NCI-H128 (cell line): ENCODE data around the gene WDFY1.

Experiments
- DNase-seq: peaks from one replicate; lab custom pipeline; 2025; ENCODE audit not compliant: unreplicated experiment; lab: John Stamatoyannopoulos, UW

WDFY1 gene

DNA sequence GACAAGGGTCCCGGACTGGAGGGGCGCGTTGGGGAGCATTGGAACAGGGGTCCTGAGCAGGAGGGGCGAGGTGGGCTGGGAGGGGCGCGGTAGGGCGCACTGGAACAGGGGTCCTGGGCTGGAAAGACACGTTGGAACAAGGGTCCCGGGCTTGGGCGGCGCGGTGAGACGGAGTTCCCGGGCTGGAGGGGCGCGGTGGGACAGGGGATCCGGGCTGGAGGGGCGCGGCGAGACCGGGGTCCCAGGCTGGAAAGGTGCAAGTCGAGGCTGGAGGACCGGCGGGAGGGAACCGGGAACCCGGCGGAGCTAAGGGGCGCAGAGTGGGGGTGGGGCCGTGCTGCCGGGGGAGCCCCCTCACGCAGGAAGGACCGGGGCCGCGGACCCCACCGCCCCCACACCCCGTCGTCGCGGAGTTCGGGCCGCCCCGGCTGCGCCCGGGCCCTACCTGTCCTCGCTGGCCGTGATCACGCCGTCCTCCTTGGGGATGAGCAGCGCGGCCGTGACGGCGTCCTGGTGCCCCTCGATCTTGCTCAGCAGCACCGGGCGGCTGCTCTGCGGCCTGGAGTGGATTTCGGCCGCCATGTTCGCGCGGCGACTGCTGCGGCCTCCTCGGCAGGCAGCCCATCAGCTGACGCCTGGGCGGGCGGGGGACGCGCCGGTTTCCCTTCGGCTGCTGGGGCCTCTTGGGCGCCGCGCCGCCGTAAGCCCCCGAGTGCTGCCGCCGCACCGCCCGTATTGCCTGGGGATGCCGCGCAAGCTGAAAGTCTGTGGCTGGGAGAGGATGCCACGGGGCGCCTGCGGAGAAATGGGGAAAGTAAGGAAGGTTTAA is at the start of gene WDFY1:
WDFY1 (minus strand) TSS at position 633 of the 829 bp plus-strand sequence; CDS start at position 582, 51 bp downstream.
- peak; percentile 38 for DNase-seq

DNA sequence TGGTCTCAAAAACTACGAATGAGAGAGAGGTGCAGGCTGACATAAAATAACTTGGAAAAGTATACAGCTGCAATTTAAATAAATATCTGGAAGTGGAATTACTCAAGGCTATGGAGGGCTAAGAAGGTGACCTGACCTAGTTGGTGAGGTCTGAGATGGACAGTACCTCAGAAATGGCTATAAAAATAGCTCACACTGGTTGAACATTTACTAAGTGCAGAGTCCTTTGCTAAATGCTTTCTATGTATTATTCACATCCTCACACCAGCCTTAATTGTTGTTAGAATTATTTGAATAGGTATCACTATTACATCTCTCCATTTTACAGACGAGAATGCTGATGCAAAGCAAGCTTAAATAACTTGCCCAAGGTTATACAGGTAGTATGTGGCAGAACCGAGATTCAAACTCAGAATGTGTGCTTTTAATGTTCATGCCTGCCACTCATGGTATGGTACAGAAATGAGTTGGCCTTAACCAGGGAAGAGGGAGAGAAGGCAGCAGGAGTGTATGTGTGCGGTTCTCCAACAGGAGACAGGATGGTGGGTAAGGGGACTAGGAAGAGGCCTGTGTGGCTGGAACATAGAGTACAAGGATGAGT is 49.5 kb upstream of the WDFY1 start:
- DNase-seq, result no peak

DNA sequence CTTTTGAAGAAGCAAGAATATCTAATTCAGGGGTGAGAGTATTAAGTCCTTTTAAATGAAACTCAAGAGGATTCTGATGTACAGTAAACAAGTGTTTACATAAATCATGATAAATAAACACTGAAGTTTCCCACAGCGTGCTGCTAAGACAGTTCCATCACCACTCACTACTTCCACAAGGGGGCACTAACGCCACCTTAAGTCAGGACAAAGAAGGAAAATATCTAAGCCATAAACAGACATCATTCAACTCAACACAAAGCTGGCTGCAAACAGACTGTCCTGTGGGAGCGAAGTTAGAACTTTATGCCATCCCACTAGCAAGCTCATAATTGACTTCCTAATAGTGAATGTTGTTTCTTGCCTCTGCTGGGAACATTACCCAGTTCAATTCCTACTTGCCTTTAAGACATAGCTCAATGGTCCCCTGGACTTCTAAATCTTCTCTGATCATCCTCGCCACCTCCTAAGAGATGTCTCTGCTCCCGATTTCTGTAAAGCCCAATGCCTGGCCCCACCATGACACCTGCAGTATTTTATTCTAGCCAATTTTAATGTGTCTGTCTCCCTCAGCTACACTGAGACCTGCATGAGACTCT is 48.6 kb upstream of the WDFY1 start:
- DNase-seq, result peak; percentile 21

DNA sequence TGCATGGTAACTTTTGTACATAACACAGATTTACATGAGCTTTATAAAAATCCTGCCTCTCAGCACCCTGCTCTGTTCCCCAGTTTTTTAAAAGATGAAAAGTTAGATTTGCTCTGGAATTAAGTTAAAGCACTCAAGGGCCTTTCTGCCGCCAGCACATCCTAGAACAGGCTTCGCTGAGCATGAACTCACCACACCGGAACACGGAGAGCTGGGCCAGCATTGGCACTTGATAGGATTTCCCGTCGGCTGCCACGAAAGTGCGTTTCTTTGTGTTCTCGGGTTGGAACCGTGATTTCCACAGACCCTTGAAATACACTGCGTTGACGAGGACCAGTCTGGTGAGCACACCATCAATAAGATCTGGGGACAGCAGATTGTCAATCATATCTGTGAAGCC is 46.5 kb upstream of the WDFY1 start:
- DNase-seq, result no peak

GRCh38 chr2:223989856-223990232 is 44.7 kb upstream of the WDFY1 start:
- no peak for DNase-seq

DNA sequence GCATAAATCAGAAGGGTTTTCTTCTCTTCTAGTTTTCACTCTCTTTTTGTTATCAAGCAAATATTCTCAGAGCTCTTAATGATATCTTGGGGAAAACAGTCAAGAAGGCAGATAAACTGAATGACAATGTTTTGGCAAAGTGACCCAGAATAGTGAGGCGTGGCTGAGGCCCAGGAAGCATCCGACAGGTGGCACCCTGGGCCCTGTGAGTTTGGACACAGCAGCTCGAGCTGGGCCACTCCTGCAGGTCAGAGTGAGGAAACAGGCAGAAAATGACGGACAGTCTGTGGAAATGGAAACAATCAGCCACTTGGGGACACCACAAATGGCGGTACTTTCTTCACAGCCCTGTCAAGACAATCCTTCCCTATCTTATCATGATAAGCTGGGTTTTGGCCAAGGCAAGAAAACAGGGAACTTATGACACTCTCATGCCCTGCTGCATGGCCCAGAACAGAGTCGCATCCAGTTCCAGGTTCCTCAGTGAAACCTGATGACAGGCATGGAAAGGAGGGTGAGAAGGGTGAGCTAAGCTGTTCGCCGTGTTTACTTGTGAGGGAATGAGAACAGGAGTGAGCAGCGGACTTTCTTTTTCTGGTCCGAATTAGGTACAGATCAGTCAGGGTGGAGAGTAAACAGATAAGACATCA is 44.2 kb upstream of the WDFY1 start:
- DNase-seq, result no peak

GRCh38 chr2:223981241-223981640 is 36.1 kb upstream of the WDFY1 start:
- DNase-seq, result no peak

DNA sequence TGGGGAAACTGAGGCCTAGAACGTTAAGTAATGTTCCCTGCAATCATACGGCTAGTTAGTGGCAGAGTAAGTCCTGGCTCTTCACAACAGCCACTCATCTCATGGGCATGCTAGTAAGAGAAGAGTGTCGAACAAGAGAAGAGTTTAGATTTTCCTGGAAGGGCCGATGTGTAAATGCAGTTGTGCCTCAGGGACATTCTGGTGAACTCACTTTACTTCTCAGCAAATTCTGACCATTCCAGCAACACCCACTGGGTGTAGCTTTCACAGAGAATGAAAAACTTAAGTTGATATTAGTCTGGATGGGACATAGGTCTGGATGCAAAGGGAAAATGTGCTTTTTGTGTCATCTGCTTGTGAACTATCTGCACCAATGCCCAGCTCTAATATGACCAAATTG is 35.7 kb upstream of the WDFY1 start:
- no peak for DNase-seq

GRCh38 chr2:223980397-223980735 is 35.2 kb upstream of the WDFY1 start:
- DNase-seq, result no peak

GRCh38 chr2:223979730-223980396 is 34.7 kb upstream of the WDFY1 start:
- no peak for DNase-seq

GRCh38 chr2:223978451-223978850 is 33.3 kb upstream of the WDFY1 start:
- DNase-seq, result no peak

- no peak for DNase-seq
Observed at GRCh38 chr2:223976635-223977226, 31.6 kb upstream of the WDFY1 start.

- DNase-seq, result no peak
Observed at GRCh38 chr2:223973606-223974005, 28.5 kb upstream of the WDFY1 start.

DNA sequence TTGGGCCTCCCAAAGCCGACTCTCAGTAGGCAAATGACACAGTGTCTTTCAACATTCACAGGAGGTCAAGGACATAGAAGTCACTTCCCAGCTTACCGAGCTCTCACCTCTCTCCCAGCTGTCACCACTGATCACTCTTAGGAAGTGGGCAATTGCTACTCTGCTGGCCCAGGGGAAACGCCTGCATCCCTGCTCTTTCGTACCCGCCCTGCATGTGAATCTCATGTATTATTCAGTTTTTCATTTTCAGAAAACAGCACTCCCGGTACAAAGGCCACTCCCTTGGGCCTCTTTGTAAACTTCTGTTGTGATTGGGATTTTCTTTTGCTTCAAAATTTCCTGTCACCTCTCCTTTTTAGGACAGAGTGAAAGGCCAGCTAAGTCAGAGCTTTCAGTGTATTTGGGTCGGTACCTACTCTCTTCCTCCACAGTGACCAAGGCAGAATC is 27.5 kb upstream of the WDFY1 start:
- DNase-seq, result no peak

DNA sequence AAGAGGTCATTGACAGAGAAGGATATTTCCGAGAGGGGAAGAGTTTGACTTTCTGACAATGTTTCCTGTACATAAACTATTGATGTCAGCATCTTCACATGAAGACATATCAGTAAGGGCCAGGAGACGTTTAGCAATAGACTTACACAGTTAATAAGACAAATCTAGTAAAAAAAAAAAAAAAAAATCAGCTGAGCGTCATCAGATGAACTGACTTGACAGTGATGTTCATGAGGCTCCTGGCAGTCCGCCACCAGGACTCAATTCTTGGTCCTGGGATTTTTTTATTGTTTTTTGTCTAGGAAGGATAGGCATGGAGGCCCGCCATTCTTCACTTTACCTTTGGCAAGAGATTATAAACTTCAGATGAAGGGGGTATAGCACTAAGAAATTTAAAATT is 26.6 kb upstream of the WDFY1 start:
- DNase-seq, result no peak

DNA sequence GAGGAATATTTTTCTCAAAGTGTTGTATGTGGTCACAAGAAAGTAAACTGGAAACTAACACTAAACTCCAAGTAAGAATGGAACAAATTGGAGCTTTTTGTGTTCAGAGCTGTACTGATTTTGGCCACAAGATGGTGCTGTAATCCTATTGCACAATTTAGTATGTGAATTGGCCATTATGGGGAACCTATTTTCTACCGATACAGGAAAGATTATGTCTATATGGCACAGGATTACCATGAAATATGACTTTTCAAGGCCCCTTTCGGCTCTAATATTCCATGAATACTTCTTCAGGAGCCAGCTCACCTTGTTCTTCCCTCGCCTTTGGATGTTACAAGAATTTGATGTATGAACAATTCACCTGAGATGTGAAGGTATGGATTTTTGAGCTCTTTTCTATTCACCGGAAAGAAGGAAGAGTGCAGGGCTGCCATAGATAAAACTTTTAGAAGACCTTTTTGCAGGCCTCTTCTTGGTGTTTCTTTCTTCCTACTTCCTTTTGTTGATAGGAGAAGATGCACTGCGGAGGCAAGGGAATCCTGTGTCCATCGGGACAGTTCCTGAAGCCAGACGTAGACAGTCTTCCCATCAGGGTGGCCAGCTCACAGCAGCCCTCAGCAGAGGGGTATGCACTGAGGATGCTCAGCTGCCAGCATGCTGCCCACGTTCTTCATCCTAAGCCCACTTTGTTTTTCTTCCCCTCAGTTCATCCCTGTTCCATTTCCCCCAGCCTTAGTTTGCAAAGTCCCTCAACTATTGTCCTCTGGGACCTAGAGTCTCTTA is 25.4 kb upstream of the WDFY1 start:
- no peak for DNase-seq

- DNase-seq, result no peak
Observed at GRCh38 chr2:223969856-223970255, 24.7 kb upstream of the WDFY1 start.

DNA sequence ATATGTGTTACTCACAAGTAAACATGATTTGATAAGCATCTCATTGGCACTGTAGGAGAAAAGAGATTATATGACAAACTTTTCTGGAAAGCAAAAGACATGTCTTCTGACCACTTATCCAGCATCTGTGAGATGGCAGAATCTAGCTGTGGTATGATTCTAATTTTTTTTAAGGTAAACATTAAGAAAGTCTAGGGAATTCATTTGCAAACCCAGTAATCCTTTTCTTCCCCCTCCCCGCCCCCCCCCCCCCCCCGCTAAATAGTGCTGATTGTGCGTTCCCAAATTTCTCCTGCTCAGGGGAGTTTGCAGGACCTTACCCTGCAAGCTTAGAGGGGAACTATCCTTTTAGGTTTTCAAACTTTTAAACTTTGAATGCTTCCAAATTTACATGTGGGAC is 24.2 kb upstream of the WDFY1 start:
- no peak for DNase-seq

GRCh38 chr2:223967981-223968380 is 22.8 kb upstream of the WDFY1 start:
- DNase-seq, result no peak

- DNase-seq, result no peak
Observed at GRCh38 chr2:223959688-223960087, 14.6 kb upstream of the WDFY1 start.
